ENCODE measurements around the gene CCDC57.

The CCDC57 gene

GRCh38 chr17:82085931-82086764 is 126.5 kb downstream of the CCDC57 start:
- H4K20me1 ChIP-seq (ENCODE audit: insufficient read depth, low read length), result peaks cover 81% of the 10 kb centered on the region
- H3K4me3 ChIP-seq (ENCODE audit: low read depth in 1 of 2, low read length in 2 of 2), result no peak overlapping the region

GRCh38 chr17:82085031-82085861 is 127.4 kb downstream of the CCDC57 start:
- Histone ChIP-seq H3K9ac (ENCODE audit: low read depth, low read length) (no peak overlapping the region), H3K27me3 (ENCODE audit: insufficient read depth, low read length, poor library complexity) (no peaks in the 10 kb centered on the region), H3K36me3 (ENCODE audit: insufficient read depth, low read length) (peaks cover 98% of the 10 kb centered on the region), H3K9me3 (ENCODE audit: insufficient read depth, low read length, severe bottlenecking) (no peaks in the 10 kb centered on the region), H3K27ac (ENCODE audit: low read length) (no peak overlapping the region), H3K79me2 (ENCODE audit: insufficient read depth, low read length) (peaks cover 3% of the 10 kb centered on the region; the same call in 1 of the 2 replicates), H3K4me3 (ENCODE audit: low read depth in 1 of 2, low read length in 2 of 2) (no peak overlapping the region), H2AFZ (ENCODE audit: low read depth, low read length) (no peak overlapping the region), H3K4me1 (ENCODE audit: insufficient read depth, low read length) (no peaks in the 10 kb centered on the region), H3K4me2 (ENCODE audit: insufficient read depth, low read length) (no peak overlapping the region), H4K20me1 (ENCODE audit: insufficient read depth, low read length) (peaks cover 83% of the 10 kb centered on the region)
- ATAC-seq (ENCODE audit: insufficient read depth, low read depth) (no peak), DNase-seq (no peak)
- TF ChIP-seq CTCF (IDR thresholded peaks at IDR 0.05; ENCODE audit: borderline replicate concordance, extremely low read depth, low read length, poor library complexity, severe bottlenecking) (no peak), EZH2 (IDR thresholded peaks at IDR 0.05; ENCODE audit: borderline replicate concordance, low read depth, low read length, severe bottlenecking) (no peak)

More at GRCh38 chr17:82085931-82086764, 126.5 kb downstream of the CCDC57 start:
- no peaks in the 10 kb centered on the region for H3K4me1 ChIP-seq (ENCODE audit: insufficient read depth, low read length)
- DNase-seq (no peak), ATAC-seq (ENCODE audit: insufficient read depth, low read depth) (no peak)
- H2AFZ ChIP-seq (ENCODE audit: low read depth, low read length), result no peak overlapping the region
- H3K9ac ChIP-seq (ENCODE audit: low read depth, low read length), result no peak overlapping the region
- no peak for TF ChIP-seq CTCF (IDR thresholded peaks at IDR 0.05; ENCODE audit: borderline replicate concordance, extremely low read depth, low read length, poor library complexity, severe bottlenecking)
- TF ChIP-seq EZH2 (IDR thresholded peaks at IDR 0.05; ENCODE audit: borderline replicate concordance, low read depth, low read length, severe bottlenecking), result no peak
- peaks cover 8% of the 10 kb centered on the region; the same call in 1 of the 2 replicates for H3K79me2 ChIP-seq (ENCODE audit: insufficient read depth, low read length)
- H3K36me3 ChIP-seq (ENCODE audit: insufficient read depth, low read length), result peaks cover 98% of the 10 kb centered on the region
- no peaks in the 10 kb centered on the region for H3K27me3 ChIP-seq (ENCODE audit: insufficient read depth, low read length, poor library complexity)
- no peaks in the 10 kb centered on the region for H3K9me3 ChIP-seq (ENCODE audit: insufficient read depth, low read length, severe bottlenecking)
- no peak overlapping the region for H3K4me2 ChIP-seq (ENCODE audit: insufficient read depth, low read length)
- H3K27ac ChIP-seq (ENCODE audit: low read length), result no peak overlapping the region

GRCh38 chr17:82084373-82085030 is 128.1 kb downstream of the CCDC57 start:
- Histone ChIP-seq H3K4me1 (ENCODE audit: insufficient read depth, low read length) (no peaks in the 10 kb centered on the region), H3K4me2 (ENCODE audit: insufficient read depth, low read length) (no peak overlapping the region), H3K27ac (ENCODE audit: low read length) (no peak overlapping the region), H3K4me3 (ENCODE audit: low read depth in 1 of 2, low read length in 2 of 2) (no peak overlapping the region), H3K9me3 (ENCODE audit: insufficient read depth, low read length, severe bottlenecking) (no peaks in the 10 kb centered on the region), H3K79me2 (ENCODE audit: insufficient read depth, low read length) (peaks cover 3% of the 10 kb centered on the region; the same call in 1 of the 2 replicates), H3K36me3 (ENCODE audit: insufficient read depth, low read length) (peaks cover 98% of the 10 kb centered on the region), H3K9ac (ENCODE audit: low read depth, low read length) (no peak overlapping the region), H2AFZ (ENCODE audit: low read depth, low read length) (no peak overlapping the region), H3K27me3 (ENCODE audit: insufficient read depth, low read length, poor library complexity) (no peaks in the 10 kb centered on the region), H4K20me1 (ENCODE audit: insufficient read depth, low read length) (peaks cover 83% of the 10 kb centered on the region)
- TF ChIP-seq EZH2 (IDR thresholded peaks at IDR 0.05; ENCODE audit: borderline replicate concordance, low read depth, low read length, severe bottlenecking) (no peak), CTCF (IDR thresholded peaks at IDR 0.05; ENCODE audit: borderline replicate concordance, extremely low read depth, low read length, poor library complexity, severe bottlenecking) (no peak)
- no peak for DNase-seq
- no peak for ATAC-seq (ENCODE audit: insufficient read depth, low read depth)
